H1 (cell line): ENCODE measurements around the gene HSD17B3. TPM values are rescaled to one million over a fixed set of nuclear protein-coding genes. Genes with fewer than 3 reads are reported as not detected.

Experiments
- CTCF ChIA-PET: fragments of 300-600 bp; sonication (Branson Sonifier 250); formaldehyde crosslinking; loops from one replicate; lab custom pipeline; 2021; ENCODE audit not compliant: partially characterized antibody; lab: Charles Lee
- POLR2A ChIA-PET: fragments of 300-600 bp; sonication (Branson Sonifier 250); formaldehyde crosslinking; loops from one replicate; lab custom pipeline; 2021; ENCODE audit warnings: inconsistent platforms; ENCODE audit not compliant: partially characterized antibody; lab: Charles Lee
- DNase-seq, 2 experiments: peaks; one replicate each; pipeline versions ENCODE4 v3.0.0 to v3.0.0-alpha.2; 2010 to 2022; ENCODE audit warnings: low spot score in 2 of 2, low read depth in 1 of 2, mixed read lengths in 1 of 2
- FAIRE-seq: peaks from 2 replicates; lab custom pipeline; 2011; peaks lifted over from hg19 to GRCh38; lab: Jason Lieb, UNC
- H2AFZ ChIP-seq: 2 replicates; pipeline ENCODE4 v1.8.1; 2012; ENCODE audit warnings: low read length, inconsistent platforms
- H2AK5ac ChIP-seq: 2 replicates; pipeline ENCODE4 v1.6.1; 2013; ENCODE audit warnings: low read depth, low read length
- H2BK120ac ChIP-seq: replicated peaks from 2 replicates; pipeline ENCODE3; 2013; ENCODE audit warnings: low read depth, low read length, inconsistent platforms
- H2BK12ac ChIP-seq: 2 replicates; pipeline ENCODE4 v1.6.1; 2013; ENCODE audit warnings: low read depth, low read length
- H2BK15ac ChIP-seq: 2 replicates; pipeline ENCODE4 v1.6.1; 2013; ENCODE audit warnings: low read length
- H2BK20ac ChIP-seq: 2 replicates; pipeline ENCODE4 v1.6.1; 2013; ENCODE audit warnings: low read length
- H2BK5ac ChIP-seq: 2 replicates; pipeline ENCODE4 v1.6.1; 2013; ENCODE audit warnings: low read depth, low read length
- H3K14ac ChIP-seq: 2 replicates; pipeline ENCODE4 v1.6.1; 2013; ENCODE audit warnings: inconsistent platforms; ENCODE audit not compliant: insufficient read length
- H3K18ac ChIP-seq: 2 replicates; pipeline ENCODE4 v1.6.1; 2013; ENCODE audit warnings: low read length; ENCODE audit errors: extremely low read depth
- H3K23ac ChIP-seq: 2 replicates; pipeline ENCODE4 v1.6.1; 2013; ENCODE audit warnings: inconsistent platforms; ENCODE audit not compliant: insufficient read length
- H3K23me2 ChIP-seq: 2 replicates; pipeline ENCODE4 v1.6.1; 2013; ENCODE audit warnings: low read depth, low read length
- H3K27ac ChIP-seq: 2 replicates; pipeline ENCODE4 v1.6.1; 2011; ENCODE audit warnings: low read depth, low read length, inconsistent platforms
- H3K27me3 ChIP-seq, 4 experiments: replicated peaks in 1 of 4; 1 replicate in 1 of 4; 2 replicates in 3 of 4; pipeline versions ENCODE4 v1.6.1 to v1.8.1; 2011 to 2013; ENCODE audit warnings: low read length in 3 of 4, mild to moderate bottlenecking in 3 of 4, inconsistent platforms in 2 of 4, mixed read lengths in 2 of 4, moderate library complexity in 1 of 4; ENCODE audit not compliant: control insufficient read depth in 3 of 4, insufficient read depth in 3 of 4; ENCODE audit errors: extremely low read depth in 1 of 4
- H3K36me3 ChIP-seq, 4 experiments: 2 replicates each; pipeline versions ENCODE4 v1.6.1 to v1.8.1; 2011 to 2013; ENCODE audit warnings: mild to moderate bottlenecking in 4 of 4, low read length in 3 of 4, moderate library complexity in 2 of 4, control low read depth in 1 of 4, inconsistent platforms in 1 of 4; ENCODE audit not compliant: insufficient read depth in 4 of 4, control insufficient read depth in 2 of 4
- H3K4ac ChIP-seq: replicated peaks from 2 replicates; pipeline ENCODE3; 2013; ENCODE audit warnings: low read length, low read depth, mixed read lengths, inconsistent platforms; ENCODE audit not compliant: insufficient read length
- H3K4me1 ChIP-seq, 4 experiments: replicated peaks in 1 of 4; 1 replicate in 1 of 4; 2 replicates in 3 of 4; pipeline versions ENCODE4 v1.6.1 to v1.8.1; 2011 to 2013; ENCODE audit warnings: low read length in 3 of 4, inconsistent platforms in 2 of 4, mixed read lengths in 1 of 4; ENCODE audit not compliant: insufficient read depth in 4 of 4, control insufficient read depth in 3 of 4
- H3K4me2 ChIP-seq, 2 experiments: 2 replicates each; pipeline versions ENCODE4 v1.6.1 to v1.8.1; 2011 to 2013; ENCODE audit warnings: low read depth in 2 of 2, low read length in 2 of 2, control low read depth in 1 of 2, inconsistent platforms in 1 of 2, mild to moderate bottlenecking in 1 of 2; ENCODE audit not compliant: insufficient read depth in 1 of 2
- H3K4me3 ChIP-seq, 4 experiments: fragments of 200-600, 300-600 bp in 1 of 4; sonication (generic), shearing (Covaris generic), sonication (Bioruptor Twin) in 1 of 4; 2 replicates each; pipeline versions ENCODE4 v1.5.1 to v1.8.1; 2011 to 2016; ENCODE audit warnings: low read length in 4 of 4, low read depth in 3 of 4, control low read depth in 2 of 4, inconsistent platforms in 2 of 4, mild to moderate bottlenecking in 2 of 4, mixed read lengths in 1 of 4, moderate library complexity in 1 of 4; ENCODE audit not compliant: insufficient read depth in 2 of 4; ENCODE audit errors: extremely low read depth in 1 of 4
- H3K56ac ChIP-seq: replicated peaks from 2 replicates; pipeline ENCODE3; 2013; ENCODE audit warnings: low read depth, mild to moderate bottlenecking, mixed read lengths, low read length, inconsistent platforms; ENCODE audit not compliant: insufficient read length
- H3K79me1 ChIP-seq: 2 replicates; pipeline ENCODE4 v1.6.1; 2013; ENCODE audit warnings: low read depth, low read length, control low read depth
- H3K79me2 ChIP-seq, 2 experiments: 2 replicates each; pipeline versions ENCODE4 v1.6.1 to v1.8.1; 2012 to 2013; ENCODE audit warnings: low read length in 2 of 2, mild to moderate bottlenecking in 2 of 2, inconsistent platforms in 1 of 2; ENCODE audit not compliant: insufficient read depth in 2 of 2, control insufficient read depth in 1 of 2
- H3K9ac ChIP-seq, 4 experiments: replicated peaks in 1 of 4; 1 replicate in 1 of 4; 2 replicates in 3 of 4; pipeline versions ENCODE4 v1.6.1 to v1.8.1; 2011 to 2013; ENCODE audit warnings: low read depth in 3 of 4, low read length in 3 of 4, control low read depth in 2 of 4, mild to moderate bottlenecking in 2 of 4, moderate library complexity in 2 of 4, inconsistent platforms in 1 of 4; ENCODE audit errors: extremely low read depth in 1 of 4
- H3K9me3 ChIP-seq, 2 experiments: 2 replicates each; pipeline versions ENCODE4 v1.6.1 to v1.8.1; 2012 to 2013; ENCODE audit warnings: mild to moderate bottlenecking in 2 of 2, moderate library complexity in 2 of 2, control low read depth in 1 of 2, inconsistent platforms in 1 of 2, low read depth in 1 of 2, low read length in 1 of 2, mixed read lengths in 1 of 2; ENCODE audit not compliant: insufficient read depth in 2 of 2
- H4K20me1 ChIP-seq, 2 experiments: replicated peaks in 1 of 2; 2 replicates each; pipeline versions ENCODE3 to v1.8.1; 2011 to 2013; ENCODE audit warnings: inconsistent platforms in 2 of 2, low read length in 2 of 2, mild to moderate bottlenecking in 1 of 2; ENCODE audit not compliant: insufficient read depth in 2 of 2, control insufficient read depth in 1 of 2
- H4K5ac ChIP-seq: 2 replicates; pipeline ENCODE4 v1.6.1; 2013; ENCODE audit warnings: low read length, low read depth, mixed read lengths, inconsistent platforms; ENCODE audit not compliant: insufficient read length
- H4K8ac ChIP-seq: 2 replicates; pipeline ENCODE4 v1.8.0; 2013; ENCODE audit warnings: mild to moderate bottlenecking, moderate library complexity, low read length, inconsistent platforms; ENCODE audit not compliant: insufficient read depth; ENCODE audit errors: extremely low read depth
- H4K91ac ChIP-seq: replicated peaks from 2 replicates; pipeline ENCODE3; 2013; ENCODE audit warnings: low read length, mixed read lengths, inconsistent platforms; ENCODE audit not compliant: insufficient read length
- ATF3 ChIP-seq: IDR thresholded peaks from 2 replicates; pipeline ENCODE4 v1.6.1; 2011; ENCODE audit warnings: low read depth, mild to moderate bottlenecking, low read length; ENCODE audit not compliant: insufficient read depth
- BRCA1 ChIP-seq: IDR thresholded peaks from 2 replicates; pipeline ENCODE4 v1.6.1; 2012; ENCODE audit warnings: low read depth, low read length, improper control_type of control experiment
- EP300 ChIP-seq, 2 experiments: IDR thresholded peaks; 1 replicate in 1 of 2; 2 replicates in 1 of 2; pipeline ENCODE4 v1.6.1; 2011 to 2012; ENCODE audit warnings: low read depth in 2 of 2, low read length in 2 of 2, mild to moderate bottlenecking in 2 of 2, borderline replicate concordance in 1 of 2, inconsistent platforms in 1 of 2, moderate library complexity in 1 of 2
- JUN ChIP-seq: IDR thresholded peaks from 2 replicates; pipeline ENCODE4 v1.6.1; 2011; ENCODE audit warnings: low read depth, mild to moderate bottlenecking, improper control_type of control experiment, low read length
- KDM1A ChIP-seq: fragments of 200-600, 300-600 bp; sonication (generic); IDR thresholded peaks from 2 replicates; pipeline ENCODE4 v1.7.1; 2016; ENCODE audit warnings: mild to moderate bottlenecking, low read length, borderline replicate concordance
- NRF1 ChIP-seq: IDR thresholded peaks from 2 replicates; pipeline ENCODE4 v1.6.1; 2011; ENCODE audit warnings: mild to moderate bottlenecking, low read depth, low read length, improper control_type of control experiment
- RAD21 ChIP-seq, 2 experiments: IDR thresholded peaks in 1 of 2; conservative IDR thresholded peaks in 1 of 2; 2 replicates each; pipeline ENCODE4 v1.6.1; 2011; ENCODE audit warnings: low read depth in 2 of 2, low read length in 2 of 2, improper control_type of control experiment in 1 of 2, inconsistent platforms in 1 of 2, mild to moderate bottlenecking in 1 of 2, moderate library complexity in 1 of 2
- RBBP5 ChIP-seq: IDR thresholded peaks from 2 replicates; pipeline ENCODE4 v1.7.1; 2012; ENCODE audit warnings: low read depth, mild to moderate bottlenecking, inconsistent platforms, low read length, moderate library complexity, borderline replicate concordance
- SP1 ChIP-seq: IDR thresholded peaks from 2 replicates; pipeline ENCODE4 v1.6.1; 2011; ENCODE audit warnings: low read depth, low read length
- TAF7 ChIP-seq: optimal IDR thresholded peaks from 2 replicates; pipeline ENCODE3; 2011; ENCODE audit warnings: low read depth, mild to moderate bottlenecking, inconsistent platforms, low read length, moderate library complexity, borderline replicate concordance
- YY1 ChIP-seq: IDR thresholded peaks from 2 replicates; pipeline ENCODE4 v1.6.1; 2011; ENCODE audit warnings: low read depth, mild to moderate bottlenecking, low read length
- WGBS, 2 experiments: shearing (Covaris generic) in 1 of 2; methylation state at CpG; one replicate each; pipeline versions ENCODE4 v1.1.6 to v1.1.7; 2013 to 2015; ENCODE audit warnings: low lambda C conversion rate in 2 of 2, mixed read lengths in 2 of 2, inconsistent platforms in 1 of 2, low coverage in 1 of 2, missing lambda C conversion rate in 1 of 2; ENCODE audit not compliant: insufficient replicate concordance in 2 of 2, insufficient coverage in 1 of 2, insufficient read length in 1 of 2; ENCODE audit errors: extremely low coverage in 1 of 2, missing lambda C conversion rate in 1 of 2; 5-methylcytosine and 5-hydroxymethylcytosine counted together
- polyA plus RNA-seq, 7 experiments: library from polyadenylated mRNA; depleted of rRNA in 3 of 7; stranded (reverse) in 5 of 7; unstranded in 2 of 7; fragments of >200 nt in 5 of 7; fragments of 200-250 nt in 2 of 7; gene quantifications; 1 replicate in 5 of 7; 2 replicates in 1 of 7; 4 replicates in 1 of 7; pipeline versions ENCODE4 v1.2.1 to v1.2.3, GENCODE V29; 2011 to 2013; ENCODE audit warnings: missing spikeins in 2 of 7, mixed read lengths in 2 of 7
- total RNA-seq: library from RNA; stranded (reverse); fragmentation: NEBNext Ultra II Directional; extraction: Animal tissue kit (Norgen Biotek cat#: 25700); gene quantifications from 2 replicates; pipeline ENCODE4 v1.2.1, GENCODE V29; 2021
- TF ChIP-seq, protein P1 (sequence below): IDR thresholded peaks from 2 replicates; pipeline ENCODE4 v1.6.1; 2011; ENCODE audit warnings: low read length, improper control_type of control experiment

The HSD17B3 gene
- total and polyA plus RNA-seq, 2 of the 8 experiments (the other 6 are each of a cell fraction or from before 2014, with no cell fraction given) = not detected

DNA sequence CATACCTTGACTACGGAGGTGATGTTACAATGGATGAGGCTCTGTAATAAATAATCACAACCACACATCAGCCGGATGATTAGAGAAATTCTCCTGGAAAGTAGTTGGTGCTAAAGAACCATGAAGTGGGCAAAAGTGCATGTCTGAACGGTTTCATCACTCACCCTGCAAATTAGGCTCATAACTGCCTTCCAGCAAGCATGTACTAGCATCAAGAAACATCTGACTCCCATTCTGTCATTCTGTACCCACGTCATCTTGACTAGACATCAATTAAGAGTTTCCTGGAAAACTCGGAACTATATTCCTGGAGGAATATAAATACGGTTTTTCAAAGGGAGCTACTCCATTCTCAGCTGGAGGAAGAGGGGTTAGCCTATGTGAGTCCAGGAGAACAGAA, 52.2 kb downstream of the HSD17B3 start:
- no peak overlapping the region for H3K23ac ChIP-seq
- no peak overlapping the region for H3K18ac ChIP-seq
- no peak overlapping the region for H3K4ac ChIP-seq
- H3K23me2 ChIP-seq = no peaks in the 10 kb centered on the region
- no peak overlapping the region for H2BK120ac ChIP-seq
- H2BK12ac ChIP-seq = no peak overlapping the region
- H3K4me1 ChIP-seq = peaks cover 0 to 2% (median 1%) of the 10 kb centered on the region in 4 experiments; a peak in 2 of 7 replicates
- no peak overlapping the region for H2BK5ac ChIP-seq
- H2AFZ ChIP-seq = no peak overlapping the region
- H3K27me3 ChIP-seq = no peaks in the 10 kb centered on the region
- ChIA-PET POLR2A (no interaction called here), CTCF (interaction anchor here (0.7 to 8.0 kb wide), 3 partner anchors 11 to 44 kb away, joined by 3 to 82 read pairs (median 3); no protein-coding TSS in a partner anchor)
- H3K9me3 ChIP-seq = no peaks in the 10 kb centered on the region
- H4K91ac ChIP-seq = no peak overlapping the region
- H3K79me2 ChIP-seq = no peaks in the 10 kb centered on the region; a peak in 1 of 4 replicates
- DNase-seq (no peak), FAIRE-seq (no peak)
- H3K56ac ChIP-seq = no peak overlapping the region
- H2BK15ac ChIP-seq = no peak overlapping the region
- no peak overlapping the region for H3K14ac ChIP-seq
- TF ChIP-seq EP300 (IDR thresholded peaks at IDR 0.05; ENCODE audit: borderline replicate concordance in 1 of 2, low read depth in 2 of 2, low read length in 2 of 2) (no peak), BRCA1 (no peak), SP1 (no peak), RAD21 (IDR thresholded peaks at IDR 0.05 in 1 of 2, conservative IDR thresholded peaks at IDR 0.05 in 1 of 2; ENCODE audit: low read depth in 2 of 2, low read length in 2 of 2) (no peak), RBBP5 (no peak), KDM1A (no peak), YY1 (no peak), ATF3 (no peak), NRF1 (no peak), TAF7 (no peak), JUN (no peak)
- TF ChIP-seq, protein P1, sequence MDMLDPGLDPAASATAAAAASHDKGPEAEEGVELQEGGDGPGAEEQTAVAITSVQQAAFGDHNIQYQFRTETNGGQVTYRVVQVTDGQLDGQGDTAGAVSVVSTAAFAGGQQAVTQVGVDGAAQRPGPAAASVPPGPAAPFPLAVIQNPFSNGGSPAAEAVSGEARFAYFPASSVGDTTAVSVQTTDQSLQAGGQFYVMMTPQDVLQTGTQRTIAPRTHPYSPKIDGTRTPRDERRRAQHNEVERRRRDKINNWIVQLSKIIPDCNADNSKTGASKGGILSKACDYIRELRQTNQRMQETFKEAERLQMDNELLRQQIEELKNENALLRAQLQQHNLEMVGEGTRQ = no peak
- no peaks in the 10 kb centered on the region for H3K36me3 ChIP-seq
- no peaks in the 10 kb centered on the region for H3K79me1 ChIP-seq
- no peak overlapping the region for H3K9ac ChIP-seq
- no peak overlapping the region for H3K4me3 ChIP-seq
- no peaks in the 10 kb centered on the region for H4K20me1 ChIP-seq
- H3K27ac ChIP-seq = no peak overlapping the region
- H3K4me2 ChIP-seq = no peak overlapping the region
- 80% methylated on average over 6 of the region's 6 CpGs; no CpG with 5 or more reads in 1 of the 2 experiments for WGBS, 2 experiments
- H4K8ac ChIP-seq = no peak overlapping the region
- H4K5ac ChIP-seq = no peak overlapping the region
- no peak overlapping the region for H2AK5ac ChIP-seq
- no peak overlapping the region for H2BK20ac ChIP-seq
